Measurements from ENCODE around the gene SLC35D2. TPM values are rescaled to one million over a fixed set of nuclear protein-coding genes. Genes with fewer than 3 reads are reported as not detected.

The SLC35D2 gene
- total RNA-seq, 4 donors from 2014 or later = 5.6 to 38.5 (median 21.0) TPM

GRCh38 chr9:96412174-96412913 is 28.8 kb upstream of the SLC35D2 start:
- no peaks in the 10 kb centered on the region for H3K4me1 ChIP-seq
- H3K4me3 ChIP-seq = no peak overlapping the region
- H3K36me3 ChIP-seq = no peaks in the 10 kb centered on the region
- intact Hi-C loops (cut with DNase I; ENCODE audit: low total_unique reads) = no loop called here
- no peaks in the 10 kb centered on the region for H3K9me3 ChIP-seq
- H3K27ac ChIP-seq = no peak overlapping the region
- TF ChIP-seq CTCF (IDR thresholded peaks at IDR 0.05) = no peak
- no peak for TF ChIP-seq POLR2A (IDR thresholded peaks at IDR 0.05)
- H3K27me3 ChIP-seq = no peaks in the 10 kb centered on the region
- no peak for DNase-seq

GRCh38 chr9:96411129-96411838 is 27.8 kb upstream of the SLC35D2 start:
- Histone ChIP-seq H3K36me3 (no peaks in the 10 kb centered on the region), H3K9me3 (no peaks in the 10 kb centered on the region), H3K4me3 (no peak overlapping the region), H3K27ac (no peak overlapping the region), H3K4me1 (no peaks in the 10 kb centered on the region), H3K27me3 (no peaks in the 10 kb centered on the region)
- intact Hi-C loops (cut with DNase I; ENCODE audit: low total_unique reads) = no loop called here
- no peak for DNase-seq
- no peak for TF ChIP-seq CTCF (IDR thresholded peaks at IDR 0.05)
- no peak for TF ChIP-seq POLR2A (IDR thresholded peaks at IDR 0.05)

- DNase-seq = no peak
- intact Hi-C loops (cut with DNase I; ENCODE audit: low total_unique reads) = no loop called here
- no peak for TF ChIP-seq POLR2A (IDR thresholded peaks at IDR 0.05)
- no peak for TF ChIP-seq CTCF (IDR thresholded peaks at IDR 0.05)
- no peaks in the 10 kb centered on the region for H3K9me3 ChIP-seq
- H3K4me1 ChIP-seq = no peaks in the 10 kb centered on the region
- H3K36me3 ChIP-seq = no peaks in the 10 kb centered on the region
- no peak overlapping the region for H3K4me3 ChIP-seq
- no peaks in the 10 kb centered on the region for H3K27me3 ChIP-seq
- no peak overlapping the region for H3K27ac ChIP-seq
Observed at GRCh38 chr9:96408409-96409280, 25.1 kb upstream of the SLC35D2 start.

GRCh38 chr9:96400132-96400910 is 16.8 kb upstream of the SLC35D2 start:
- no peak overlapping the region for H3K27ac ChIP-seq
- no peak overlapping the region for H3K4me3 ChIP-seq
- no peaks in the 10 kb centered on the region for H3K4me1 ChIP-seq
- intact Hi-C loops (cut with DNase I; ENCODE audit: low total_unique reads) = no loop called here
- H3K9me3 ChIP-seq = no peaks in the 10 kb centered on the region
- TF ChIP-seq POLR2A (IDR thresholded peaks at IDR 0.05) = no peak
- TF ChIP-seq CTCF (IDR thresholded peaks at IDR 0.05) = no peak
- no peaks in the 10 kb centered on the region for H3K27me3 ChIP-seq
- no peak for DNase-seq
- no peaks in the 10 kb centered on the region for H3K36me3 ChIP-seq

All from uterus (tissue), 4 donors.